SKM-1 (cell line): ENCODE measurements around the gene PFAS.
"Not testable (repeated sequence)": the region's sequence is repeated elsewhere in the genome, so short reads cannot be mapped to it uniquely, and the experiment has no call there.

Experiments used
- DNase-seq: peaks from one replicate; lab custom pipeline; 2025; ENCODE audit not compliant: unreplicated experiment; lab: John Stamatoyannopoulos, UW

Gene PFAS

DNA sequence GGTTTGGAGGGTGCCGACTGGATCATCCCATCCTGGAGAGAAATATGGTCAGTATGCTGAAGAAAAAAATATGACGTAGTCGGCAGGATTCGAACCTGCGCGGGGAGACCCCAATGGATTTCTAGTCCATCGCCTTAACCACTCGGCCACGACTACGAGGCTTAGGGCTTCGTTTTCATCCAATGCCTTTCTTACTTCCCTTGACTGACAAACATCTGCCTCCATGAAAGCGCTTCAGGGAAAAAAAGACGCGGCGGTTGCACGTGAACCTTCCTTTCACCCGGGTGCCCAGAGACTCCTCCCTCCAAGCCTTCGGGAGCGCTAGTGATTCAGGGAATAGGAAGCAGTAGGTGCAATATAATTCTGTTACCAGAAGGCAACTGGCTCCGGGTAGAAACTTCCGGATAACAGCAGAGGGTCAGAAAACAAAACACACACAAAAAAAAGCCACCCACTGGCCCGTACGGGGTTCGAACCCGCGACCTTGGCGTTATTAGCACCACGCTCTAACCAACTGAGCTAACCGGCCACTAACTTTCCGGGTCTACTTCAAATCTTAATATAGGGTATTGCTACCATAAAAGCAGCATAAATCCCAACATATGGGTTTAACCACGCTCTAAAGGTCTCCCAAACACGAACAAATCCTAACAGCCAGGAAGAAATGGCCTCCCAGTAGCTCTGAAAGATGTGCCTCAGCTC is 22.4 kb upstream of the PFAS start:
- peak; percentile 21 for DNase-seq

DNA sequence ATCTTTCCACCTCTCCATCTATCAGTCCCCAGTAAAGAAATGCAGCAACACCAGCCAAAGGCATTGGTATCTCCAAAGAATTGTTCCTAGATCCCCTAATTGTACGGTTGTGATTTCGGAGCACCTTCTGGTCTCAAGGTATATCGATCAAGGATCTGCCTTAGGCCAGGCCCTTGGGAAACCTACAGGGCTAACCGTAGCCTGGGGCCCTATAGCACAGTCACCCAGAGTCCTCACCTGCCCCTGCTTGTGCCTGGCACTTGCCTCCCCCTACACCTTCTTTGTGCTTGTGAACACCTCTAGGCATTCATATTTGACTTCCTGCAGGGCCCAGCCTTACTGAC is 21.9 kb upstream of the PFAS start:
- no peak for DNase-seq

DNA sequence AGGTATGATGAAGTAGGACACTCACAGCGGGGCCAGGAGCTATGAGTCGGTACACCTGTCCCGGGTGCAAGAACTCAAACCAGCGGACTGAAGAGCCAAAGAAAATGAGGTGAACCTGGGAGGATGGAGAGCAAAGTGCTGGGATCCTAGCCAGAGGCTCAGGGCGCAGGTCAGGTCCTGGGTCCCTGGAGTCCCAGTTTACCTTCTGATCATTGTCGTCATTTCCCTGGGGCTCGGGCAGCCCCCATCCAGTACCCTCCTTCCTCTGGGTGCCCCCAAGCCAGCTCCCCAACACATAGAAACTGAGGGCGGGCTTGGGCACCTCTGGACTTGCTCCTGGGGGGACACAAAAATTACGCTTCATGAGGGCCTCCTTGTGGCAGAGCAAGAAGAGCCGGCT is 17.4 kb upstream of the PFAS start:
- DNase-seq: no peak

DNA sequence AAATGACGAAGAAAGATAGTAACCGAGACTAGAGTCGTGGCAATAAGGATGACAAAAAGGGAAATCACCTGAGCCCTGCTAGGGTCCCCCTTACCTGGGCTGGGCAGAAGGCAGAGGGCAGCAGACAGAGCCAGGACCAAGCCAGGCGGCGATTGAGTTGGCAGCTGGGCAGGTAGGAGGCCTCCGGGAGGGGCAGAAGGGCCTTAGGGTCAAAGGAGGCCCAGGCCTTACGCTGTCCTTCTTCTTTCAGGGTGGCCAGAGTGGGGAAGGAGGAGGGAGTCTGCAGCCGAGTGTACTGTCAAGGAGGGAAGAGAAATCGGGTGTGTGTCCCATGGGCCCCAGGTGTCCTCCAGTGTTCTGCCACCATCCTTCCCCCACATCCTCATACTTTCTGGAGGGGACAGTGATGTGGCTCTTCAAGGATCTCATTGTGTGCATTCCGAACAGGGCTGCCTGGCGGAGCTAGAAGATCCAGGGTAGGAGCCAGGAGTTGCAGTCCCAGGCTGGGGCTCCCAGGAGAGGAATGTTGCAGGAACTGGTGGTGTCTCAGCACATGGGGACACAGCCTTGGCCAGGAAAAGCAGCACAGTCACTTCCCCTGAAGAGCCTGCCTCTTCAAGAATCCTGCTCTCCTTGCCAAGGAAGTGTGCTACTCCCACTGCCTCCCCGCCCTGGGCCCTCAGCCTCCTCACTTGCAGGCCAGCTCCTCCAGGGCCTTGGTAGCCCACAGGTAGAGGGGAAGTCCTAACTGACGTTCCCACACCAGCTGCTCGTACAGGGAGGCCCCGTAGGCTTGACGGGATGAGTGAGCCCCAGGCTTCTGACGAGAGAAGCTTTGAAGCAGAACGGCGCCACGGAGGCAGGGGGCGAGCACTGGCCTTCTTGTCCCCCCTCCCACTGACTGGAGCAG is 14.5 kb upstream of the PFAS start:
- DNase-seq: no peak

DNA sequence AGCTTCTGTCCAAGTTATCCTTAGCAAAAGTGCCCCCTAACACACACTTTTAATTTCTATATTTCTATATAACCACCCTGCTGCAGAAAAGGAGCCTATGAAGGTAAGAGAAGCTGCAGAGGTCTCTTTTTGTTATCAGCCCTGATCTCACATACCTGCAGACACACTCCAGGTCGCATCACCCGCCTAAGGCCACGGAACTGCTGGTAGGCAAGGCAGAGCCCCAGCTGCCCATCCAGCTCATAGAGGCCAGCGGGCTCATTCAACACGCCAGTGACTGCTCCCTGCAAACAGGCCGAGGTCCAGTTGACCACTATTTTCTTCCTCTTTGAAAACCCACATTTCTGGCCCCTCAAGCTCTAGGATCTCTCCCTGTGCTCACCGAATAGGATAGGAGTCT is 13.4 kb upstream of the PFAS start:
- DNase-seq: no peak

DNA sequence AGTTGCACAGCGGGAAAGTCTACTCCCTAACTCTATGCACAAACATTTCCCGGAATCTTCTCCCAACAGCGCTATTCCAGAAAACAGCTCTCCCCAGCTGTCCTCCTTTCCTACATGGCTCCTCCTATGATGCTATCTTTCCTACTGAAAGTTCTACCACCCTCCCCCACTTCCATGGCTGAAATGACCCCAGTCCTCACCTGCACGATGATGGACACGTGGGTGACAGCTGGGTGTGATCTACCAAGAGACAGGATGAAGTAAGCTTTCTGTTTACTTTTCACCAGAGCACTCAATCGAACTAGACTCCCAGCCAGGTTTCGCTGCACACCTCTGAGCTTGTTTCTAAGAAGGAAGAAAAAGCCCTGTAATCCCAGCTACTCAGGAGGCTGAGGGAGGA is 11.9 kb upstream of the PFAS start:
- DNase-seq: no peak

GRCh38 chr17:8237886-8238285 is 11.2 kb upstream of the PFAS start:
- DNase-seq: no peak

DNA sequence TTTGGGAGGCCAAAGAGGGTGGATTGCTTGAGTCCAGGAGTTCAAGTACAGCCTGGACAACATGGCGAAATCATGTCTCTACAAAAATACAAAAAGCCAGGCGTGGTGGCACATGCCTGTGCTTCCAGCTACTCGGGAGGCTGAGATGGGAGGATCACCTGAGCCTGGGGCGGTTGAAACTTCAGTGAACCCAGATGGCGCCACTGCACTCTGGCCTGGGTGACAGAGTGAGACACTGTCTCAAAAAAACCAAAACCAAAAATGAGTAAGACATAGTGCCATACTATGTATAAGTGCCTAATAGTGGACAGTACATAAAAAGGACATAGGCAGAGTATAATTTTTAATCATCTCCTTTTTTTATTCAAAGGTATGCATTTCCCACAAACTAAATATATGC is 5.3 kb upstream of the PFAS start:
- no peak for DNase-seq

DNA sequence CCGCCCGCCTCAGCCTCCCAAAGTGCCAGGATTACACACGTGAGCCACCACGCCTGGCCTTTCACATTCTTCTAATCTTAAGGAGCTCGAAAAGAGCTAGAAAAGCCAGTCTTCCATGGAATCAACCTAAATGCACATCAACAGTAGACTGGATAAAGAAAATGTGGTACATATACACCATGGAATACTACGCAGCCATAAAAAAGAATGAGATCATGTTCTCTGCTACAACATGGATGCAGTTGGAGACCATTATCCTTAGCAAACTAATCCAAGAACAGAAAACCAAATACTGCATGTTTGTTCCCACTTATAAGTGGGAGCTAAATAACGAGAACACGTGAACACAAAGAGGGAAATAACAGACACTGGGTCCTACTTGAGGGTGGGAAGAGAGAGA is 4.3 kb upstream of the PFAS start:
- no peak for DNase-seq

DNA sequence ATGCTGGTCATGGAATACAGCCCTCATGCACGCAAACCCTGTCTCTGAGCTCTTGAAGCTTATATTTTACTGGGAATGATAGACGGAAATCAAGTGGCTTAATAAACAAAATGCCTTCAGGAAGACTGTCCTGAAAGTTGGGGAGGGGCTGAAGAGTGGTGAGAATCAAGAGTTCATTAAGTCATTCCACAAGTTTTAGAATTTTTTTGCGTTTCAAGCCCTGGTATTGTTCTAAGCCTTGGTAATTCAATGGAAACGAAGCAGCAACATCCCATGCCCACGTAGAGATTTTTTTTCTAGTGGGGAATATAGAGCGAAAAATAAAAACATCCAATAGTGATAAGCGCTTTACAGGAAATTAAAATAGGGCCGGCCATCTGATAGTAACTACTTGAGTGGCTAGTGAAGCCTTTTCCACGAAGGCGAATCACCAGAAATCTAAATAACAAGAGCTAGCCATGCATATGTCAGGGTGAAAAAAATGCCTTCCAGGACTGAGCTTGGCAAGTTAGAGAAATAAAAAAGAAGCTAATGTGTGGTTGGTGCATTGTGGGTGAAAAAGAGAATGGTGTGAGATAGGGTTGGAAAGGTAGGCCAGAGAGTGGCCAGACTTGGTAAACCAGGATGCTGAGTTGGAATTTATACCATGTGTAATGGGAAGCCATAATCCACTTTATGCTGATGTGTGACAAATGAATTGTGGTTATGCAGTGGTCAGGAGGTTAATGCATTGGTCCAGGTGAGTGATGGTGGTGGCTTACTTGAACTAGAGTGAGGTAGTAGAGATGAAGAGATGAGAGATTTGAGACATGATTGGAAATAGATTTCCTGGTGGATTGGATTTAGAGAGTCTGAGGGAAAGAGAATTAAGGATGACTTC is 772 bp downstream of the PFAS start:
- DNase-seq: no peak

DNA sequence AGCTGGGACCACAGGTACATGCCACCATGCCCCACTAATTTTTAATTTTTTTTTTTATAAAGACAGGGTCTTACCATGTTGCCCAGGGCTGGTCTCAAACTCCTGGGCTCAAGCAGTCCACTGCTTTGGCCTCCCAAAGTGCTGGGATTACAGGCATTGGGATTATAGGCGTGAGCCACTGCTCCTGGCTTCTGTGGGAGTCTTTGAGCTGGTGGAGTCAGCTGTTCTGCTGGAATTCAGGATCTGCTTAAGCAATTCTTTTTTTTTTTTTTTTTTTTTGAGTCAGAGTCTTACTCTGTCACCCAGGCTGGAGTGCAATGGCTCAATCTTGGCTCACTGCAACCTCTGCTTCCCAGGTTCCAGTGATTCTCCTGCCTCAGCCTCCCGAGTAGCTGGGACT is 2.3 kb downstream of the PFAS start:
- DNase-seq: not testable (repeated sequence)

DNA sequence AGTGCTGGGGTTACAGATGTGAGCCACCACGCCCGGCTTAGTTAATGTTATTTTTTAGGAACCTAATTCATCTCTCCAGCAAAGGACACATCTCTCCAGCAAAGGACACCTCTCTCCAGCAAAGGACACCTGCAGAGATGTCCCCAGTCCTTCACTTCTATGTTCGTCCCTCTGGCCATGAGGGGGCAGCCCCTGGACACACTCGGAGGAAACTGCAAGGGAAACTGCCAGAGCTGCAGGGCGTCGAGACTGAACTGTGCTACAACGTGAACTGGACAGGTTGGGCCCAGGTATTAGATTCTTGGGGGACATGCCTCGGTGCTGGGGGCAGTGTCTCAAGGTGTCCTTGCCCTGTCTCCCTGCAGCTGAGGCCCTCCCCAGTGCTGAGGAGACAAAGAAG is 4.7 kb downstream of the PFAS start:
- DNase-seq: no peak

DNA sequence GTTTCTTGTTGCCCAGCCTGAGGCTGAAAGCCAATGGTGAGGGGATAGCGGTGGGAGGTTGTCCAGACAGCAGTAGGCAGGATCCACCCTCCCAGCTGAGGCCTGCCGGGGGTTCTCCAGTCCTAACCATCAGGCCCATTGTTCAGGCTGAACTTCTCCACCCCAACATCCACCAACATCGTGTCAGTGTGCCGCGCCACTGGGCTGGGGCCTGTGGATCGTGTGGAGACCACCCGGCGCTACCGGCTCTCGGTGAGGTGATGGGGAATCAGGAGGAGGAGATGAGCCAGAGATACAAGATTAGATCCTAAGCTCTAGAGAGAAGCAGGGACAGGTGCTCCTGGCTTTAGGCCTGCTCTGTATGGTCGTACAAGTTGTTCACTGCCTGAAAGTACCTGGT is 5.8 kb downstream of the PFAS start:
- DNase-seq: no peak

DNA sequence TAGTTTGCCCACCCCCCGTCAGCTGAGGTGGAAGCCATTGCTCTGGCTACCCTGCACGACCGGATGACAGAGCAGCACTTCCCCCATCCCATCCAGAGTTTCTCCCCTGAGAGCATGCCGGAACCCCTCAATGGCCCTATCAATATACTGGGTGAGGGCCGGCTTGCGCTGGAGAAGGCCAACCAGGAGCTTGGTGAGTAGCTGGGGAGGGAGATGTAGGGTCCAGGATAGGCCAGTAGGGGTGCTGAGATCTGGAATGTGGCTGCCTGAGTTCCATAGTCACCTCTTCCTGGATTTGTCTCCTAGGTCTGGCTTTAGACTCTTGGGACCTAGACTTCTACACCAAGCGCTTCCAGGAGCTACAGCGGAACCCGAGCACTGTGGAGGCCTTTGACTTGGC is 6.4 kb downstream of the PFAS start:
- no peak for DNase-seq

- DNase-seq: no peak
Measured at GRCh38 chr17:8256291-8256690, 7.2 kb downstream of the PFAS start.

- DNase-seq: no peak
Measured at GRCh38 chr17:8256691-8257090, 7.6 kb downstream of the PFAS start.

GRCh38 chr17:8257801-8258200 is 8.7 kb downstream of the PFAS start:
- DNase-seq: no peak

DNA sequence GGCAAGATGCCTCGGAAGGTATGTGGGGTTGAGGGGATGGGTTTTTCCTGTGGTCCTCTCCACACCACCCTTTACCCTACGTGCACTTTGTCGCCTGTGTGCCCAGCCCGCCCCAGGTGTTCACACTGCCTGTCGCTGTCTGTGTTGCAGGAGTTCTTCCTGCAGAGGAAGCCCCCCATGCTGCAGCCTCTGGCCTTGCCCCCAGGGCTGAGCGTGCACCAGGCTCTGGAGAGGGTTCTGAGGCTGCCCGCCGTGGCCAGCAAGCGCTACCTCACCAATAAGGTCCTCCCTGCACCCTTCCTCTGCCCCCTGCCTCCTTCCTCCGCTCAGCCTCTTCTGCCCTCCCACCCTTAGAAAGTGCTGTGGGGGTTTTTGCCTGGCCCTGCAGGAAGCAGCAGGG is 15.2 kb downstream of the PFAS start:
- no peak for DNase-seq

- DNase-seq: no peak
Measured at GRCh38 chr17:8264836-8265542, 15.9 kb downstream of the PFAS start.

DNA sequence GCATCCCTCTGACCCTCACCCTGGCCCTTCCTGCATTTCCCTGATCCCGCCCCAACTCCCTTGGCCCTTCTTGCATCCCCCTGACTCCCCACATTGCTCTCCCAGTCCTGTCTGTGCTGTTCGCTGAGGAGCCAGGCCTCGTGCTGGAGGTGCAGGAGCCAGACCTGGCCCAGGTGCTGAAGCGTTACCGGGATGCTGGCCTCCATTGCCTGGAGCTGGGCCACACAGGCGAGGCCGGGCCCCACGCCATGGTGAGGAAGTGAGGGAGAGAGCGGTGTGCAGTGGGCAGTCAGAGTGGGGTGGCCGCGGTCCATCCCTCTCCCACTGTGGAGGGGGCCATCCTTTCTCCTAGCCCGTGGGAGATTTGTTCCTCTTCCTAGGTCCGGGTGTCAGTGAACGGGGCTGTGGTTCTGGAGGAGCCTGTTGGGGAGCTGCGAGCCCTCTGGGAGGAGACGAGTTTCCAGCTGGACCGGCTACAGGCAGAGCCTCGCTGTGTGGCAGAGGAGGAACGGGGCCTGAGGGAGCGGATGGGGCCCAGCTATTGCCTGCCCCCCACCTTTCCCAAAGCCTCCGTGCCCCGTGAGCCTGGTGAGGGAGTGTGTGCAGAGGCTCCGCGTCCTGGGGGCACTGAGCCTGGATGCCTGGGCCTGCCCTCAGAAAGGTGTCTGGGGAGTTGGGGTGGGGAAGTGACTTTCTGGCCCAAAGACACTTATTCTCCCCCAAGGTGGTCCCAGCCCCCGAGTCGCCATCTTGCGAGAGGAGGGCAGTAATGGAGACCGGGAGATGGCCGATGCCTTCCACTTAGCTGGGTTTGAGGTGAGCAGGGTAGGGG is 17.8 kb downstream of the PFAS start:
- no peak for DNase-seq
